CD14-positive monocyte (primary cell): ENCODE data around the gene DPY19L1. TPM values are rescaled to one million over a fixed set of nuclear protein-coding genes. Genes with fewer than 3 reads are reported as not detected.

ENCODE experiments used
- DNase-seq, 3 donors: peaks; one replicate each; pipeline ENCODE4 v3.0.0-alpha.2; 2011 to 2022
- H2AFZ ChIP-seq: 2 replicates; pipeline ENCODE4 v1.6.0; 2012; ENCODE audit warnings: mild to moderate bottlenecking, low read depth, low read length, inconsistent platforms; ENCODE audit not compliant: insufficient read depth, poor library complexity, severe bottlenecking
- H3K27ac ChIP-seq, 2 donors: 1 replicate in 1 of 2; 2 replicates in 1 of 2; pipeline ENCODE4 v1.5.1; 2012 to 2013; ENCODE audit warnings: low read length in 2 of 2, control low read depth in 1 of 2, inconsistent platforms in 1 of 2, low read depth in 1 of 2, mild to moderate bottlenecking in 1 of 2
- H3K27me3 ChIP-seq, 2 donors: one replicate each; pipeline versions ENCODE4 v1.6.0 to v1.6.1; 2011 to 2013; ENCODE audit warnings: low read length in 2 of 2; ENCODE audit not compliant: control insufficient read depth in 2 of 2, insufficient read depth in 2 of 2
- H3K36me3 ChIP-seq, 2 donors: replicated peaks in 1 of 2; 1 replicate in 1 of 2; 2 replicates in 1 of 2; pipeline versions ENCODE4 v1.5.1 to v1.6.1; 2012 to 2013; ENCODE audit warnings: low read length in 2 of 2, control low read depth in 1 of 2, inconsistent platforms in 1 of 2, mild to moderate bottlenecking in 1 of 2; ENCODE audit not compliant: insufficient read depth in 2 of 2, control insufficient read depth in 1 of 2
- H3K4me1 ChIP-seq, 2 donors: 1 replicate in 1 of 2; 2 replicates in 1 of 2; pipeline versions ENCODE4 v1.5.1 to v1.6.1; 2012 to 2013; ENCODE audit warnings: low read length in 2 of 2, control low read depth in 1 of 2, inconsistent platforms in 1 of 2, mild to moderate bottlenecking in 1 of 2, moderate library complexity in 1 of 2; ENCODE audit not compliant: insufficient read depth in 2 of 2, control insufficient read depth in 1 of 2
- H3K4me2 ChIP-seq: replicated peaks from 2 replicates; pipeline ENCODE3; 2012; ENCODE audit warnings: low read length, moderate library complexity, mild to moderate bottlenecking; ENCODE audit not compliant: poor library complexity, severe bottlenecking; ENCODE audit errors: extremely low read depth
- H3K4me3 ChIP-seq, 3 experiments: fragments of 200-600 bp in 1 of 3; sonication (generic) in 1 of 3; replicated peaks in 1 of 3; 1 replicate in 2 of 3; 2 replicates in 1 of 3; pipeline ENCODE4 v1.5.1; 2011 to 2013; ENCODE audit warnings: low read length in 3 of 3, mild to moderate bottlenecking in 3 of 3, control low read depth in 2 of 3, low read depth in 2 of 3, inconsistent platforms in 1 of 3, moderate library complexity in 1 of 3
- H3K79me2 ChIP-seq: 2 replicates; pipeline ENCODE4 v1.6.0; 2012; ENCODE audit warnings: mild to moderate bottlenecking, control low read depth, inconsistent platforms, low read length, moderate library complexity; ENCODE audit not compliant: insufficient read depth
- H3K9ac ChIP-seq: 2 replicates; pipeline ENCODE4 v1.6.0; 2017; ENCODE audit warnings: low read length, mild to moderate bottlenecking; ENCODE audit not compliant: insufficient read depth, poor library complexity, severe bottlenecking
- H3K9me3 ChIP-seq, 2 donors: replicated peaks in 1 of 2; 1 replicate in 1 of 2; 2 replicates in 1 of 2; pipeline versions ENCODE4 v1.5.1 to v1.6.1; 2012 to 2013; ENCODE audit warnings: low read length in 2 of 2, control low read depth in 1 of 2; ENCODE audit not compliant: control insufficient read depth in 1 of 2, insufficient read depth in 1 of 2
- H4K20me1 ChIP-seq: 2 replicates; pipeline ENCODE4 v1.6.0; 2012; ENCODE audit warnings: mild to moderate bottlenecking, low read length, control low read depth, moderate library complexity; ENCODE audit not compliant: insufficient read depth
- H3K27ac Mint-ChIP-seq, 7 donors: one replicate each; pipeline ENCODE4 v1.8.0; 2020; ENCODE audit warnings: mild to moderate bottlenecking in 7 of 7, mixed read lengths in 7 of 7, moderate library complexity in 6 of 7, inconsistent platforms in 2 of 7
- H3K27me3 Mint-ChIP-seq, 3 donors: one replicate each; pipeline ENCODE4 v1.8.0; 2021 to 2022; ENCODE audit warnings: low read depth in 3 of 3, mild to moderate bottlenecking in 3 of 3, mixed read lengths in 3 of 3, moderate library complexity in 3 of 3, inconsistent platforms in 1 of 3
- H3K36me3 Mint-ChIP-seq, 2 donors: one replicate each; pipeline ENCODE4 v1.8.0; 2020; ENCODE audit warnings: mixed read lengths in 2 of 2, inconsistent platforms in 1 of 2, mild to moderate bottlenecking in 1 of 2
- H3K4me1 Mint-ChIP-seq: one replicate; pipeline ENCODE4 v1.8.0; 2020; ENCODE audit warnings: mild to moderate bottlenecking, mixed read lengths
- H3K4me3 Mint-ChIP-seq, 2 donors: one replicate each; pipeline ENCODE4 v1.8.0; 2020; ENCODE audit warnings: mild to moderate bottlenecking in 2 of 2, mixed read lengths in 2 of 2, moderate library complexity in 1 of 2
- H3K9me3 Mint-ChIP-seq, 7 donors: one replicate each; pipeline ENCODE4 v1.8.0; 2020 to 2022; ENCODE audit warnings: mixed read lengths in 7 of 7, mild to moderate bottlenecking in 6 of 7, moderate library complexity in 6 of 7, inconsistent platforms in 2 of 7
- CTCF ChIP-seq: fragments of 200-600 bp; IDR thresholded peaks from one replicate; pipeline ENCODE4 v1.8.0; 2022; ENCODE audit warnings: antibody characterized with exemption, mild to moderate bottlenecking
- WGBS: methylation state at CpG from one replicate; pipeline ENCODE4 v1.1.5; 2013; ENCODE audit warnings: missing lambda C conversion rate; ENCODE audit not compliant: insufficient coverage; 5-methylcytosine and 5-hydroxymethylcytosine counted together
- intact Hi-C, 2 donors: fragments of 100-400 bp; cut with micrococcal nuclease; formaldehyde crosslinking; loops; one replicate each; pipeline versions ENCODE4 v1.15.0 to v1.15.1; 2023
- polyA plus RNA-seq, 3 donors: library from polyadenylated mRNA; depleted of rRNA in 1 of 3; unstranded in 2 of 3; stranded (reverse) in 1 of 3; fragments of 300-500 nt in 2 of 3; fragments of >200 nt in 1 of 3; fragmentation: Illumina TruSeq in 2 of 3; gene quantifications; 1 replicate in 2 of 3; 2 replicates in 1 of 3; pipeline ENCODE4 v1.2.3, GENCODE V29; 2012 to 2021

DPY19L1 gene
- polyA plus RNA-seq, 3 donors, result 0.81 to 5.2 (median 3.9) TPM

- Mint-ChIP-seq H3K27me3 (peaks cover 0 to 1% (median 0%) of the 10 kb centered on the region in 3 donors), H3K4me1 (no peaks in the 10 kb centered on the region)
- intact Hi-C loops, result no loop called here
Measured at GRCh38 chr7:35011085-35011484, 26.2 kb downstream of the DPY19L1 start.

GRCh38 chr7:35007768-35008167, 29.5 kb downstream of the DPY19L1 start:
- peaks cover 0 to 4% (median 0%) of the 10 kb centered on the region in 7 donors for H3K9me3 Mint-ChIP-seq
- H3K4me1 Mint-ChIP-seq, result no peaks in the 10 kb centered on the region
- no peaks in the 10 kb centered on the region for H3K9me3 ChIP-seq
- H3K4me3 ChIP-seq, result no peak overlapping the region
- TF ChIP-seq CTCF, result no peak
- no peak overlapping the region for H3K9ac ChIP-seq
- no peaks in the 10 kb centered on the region for H3K79me2 ChIP-seq
- peaks cover 2 to 19% of the 10 kb centered on the region in 2 donors for H3K36me3 ChIP-seq
- intact Hi-C loops, result no loop called here
- H2AFZ ChIP-seq, result no peak overlapping the region
- no peak overlapping the region for H3K4me3 Mint-ChIP-seq
- no peaks in the 10 kb centered on the region for H3K27me3 ChIP-seq
- no peaks in the 10 kb centered on the region for H3K4me1 ChIP-seq
- H3K4me2 ChIP-seq, result no peak overlapping the region
- H3K27me3 Mint-ChIP-seq, result peaks cover 0 to 1% (median 0%) of the 10 kb centered on the region in 3 donors
- no peak overlapping the region for H3K27ac ChIP-seq
- H3K36me3 Mint-ChIP-seq, result peaks cover 26 to 31% of the 10 kb centered on the region in 2 donors
- H4K20me1 ChIP-seq, result no peaks in the 10 kb centered on the region
- no peak overlapping the region for H3K27ac Mint-ChIP-seq
- DNase-seq, result no peak

More at GRCh38 chr7:35011085-35011484, 26.2 kb downstream of the DPY19L1 start:
- Histone ChIP-seq H3K27ac (no peak overlapping the region), H3K9me3 (no peaks in the 10 kb centered on the region), H2AFZ (no peak overlapping the region), H4K20me1 (no peaks in the 10 kb centered on the region), H3K36me3 (peaks cover 2 to 20% of the 10 kb centered on the region in 2 donors), H3K79me2 (no peaks in the 10 kb centered on the region), H3K4me3 (no peak overlapping the region), H3K4me2 (no peak overlapping the region), H3K9ac (no peak overlapping the region), H3K27me3 (no peaks in the 10 kb centered on the region), H3K4me1 (no peaks in the 10 kb centered on the region)
- no peaks in the 10 kb centered on the region for H3K9me3 Mint-ChIP-seq
- H3K27ac Mint-ChIP-seq, result no peak overlapping the region
- no CpG with 5 or more reads among the region's 3 CpGs for WGBS
- DNase-seq, result no peak
- TF ChIP-seq CTCF, result no peak
- no peak overlapping the region for H3K4me3 Mint-ChIP-seq
- peaks cover 32 to 37% of the 10 kb centered on the region in 2 donors for H3K36me3 Mint-ChIP-seq
